HCT116 (cell line): ENCODE measurements around the gene TRERF1. TPM values are rescaled to one million over a fixed set of nuclear protein-coding genes. Genes with fewer than 3 reads are reported as not detected.

ENCODE experiments used
- ATAC-seq: fragments of 200-7000 bp; cut with Tn5 transposase; 2 replicates; pipeline ENCODE4 v1.9.1; 2020; ENCODE audit warnings: mild to moderate bottlenecking, moderate library complexity
- BruUV-seq: library from RNA; stranded (reverse); fragments of 400-500 nt; replicated peaks from 2 replicates; lab custom pipeline; 2021; lab: Mats Ljungman, UMichigan
- CTCF ChIA-PET: fragments of 300-600 bp; sonication (Branson Sonifier 250); formaldehyde crosslinking; loops from one replicate; lab custom pipeline; 2021; ENCODE audit warnings: antibody characterized with exemption; lab: Charles Lee
- POLR2A ChIA-PET: fragments of 300-600, 350-600 bp; sonication (Branson Sonifier 250); formaldehyde crosslinking; loops from one replicate; lab custom pipeline; 2021; ENCODE audit warnings: antibody characterized with exemption; lab: Charles Lee
- RAD21 ChIA-PET, 2 experiments: fragments of 300-600 bp; sonication (Branson Sonifier 250); formaldehyde crosslinking; loops; one replicate each; lab custom pipeline; 2023; ENCODE audit warnings: low total read pairs in 2 of 2; ENCODE audit not compliant: uncharacterized antibody in 2 of 2, unreplicated experiment in 2 of 2, low non-redundant PET in 1 of 2; lab: Charles Lee
- DNase-seq: peaks from one replicate; pipeline ENCODE4 v3.0.0-alpha.2; 2010; ENCODE audit warnings: low read depth, low spot score
- H2AFZ ChIP-seq: fragments of 200-600 bp; shearing (Covaris generic), sonication (generic); 2 replicates; pipeline ENCODE4 v1.6.1; 2017; ENCODE audit warnings: low read depth, mixed run types, mixed read lengths, antibody characterized with exemption, low read length; ENCODE audit not compliant: poor library complexity, severe bottlenecking
- H3K27ac ChIP-seq: 2 replicates; pipeline ENCODE4 v1.5.1; 2012; ENCODE audit warnings: low read depth, low read length
- H3K27me3 ChIP-seq: fragments of 200-600 bp; sonication (generic); 2 replicates; pipeline ENCODE4 v1.6.1; 2016; ENCODE audit warnings: mixed run types, low read length, mixed read lengths; ENCODE audit not compliant: insufficient read depth
- H3K36me3 ChIP-seq, 2 experiments: fragments of 200-500 bp in 1 of 2; fragments of 200-600 bp in 1 of 2; sonication (Bioruptor generic) in 1 of 2; sonication (generic) in 1 of 2; 2 replicates each; pipeline versions ENCODE4 v1.5.1 to v1.6.1; 2014 to 2016; ENCODE audit warnings: low read length in 2 of 2, inconsistent platforms in 1 of 2, mixed read lengths in 1 of 2, mixed run types in 1 of 2; ENCODE audit not compliant: insufficient read depth in 2 of 2, control insufficient read depth in 1 of 2
- H3K4me1 ChIP-seq, 2 experiments: fragments of 200-600 bp in 1 of 2; sonication (generic) in 1 of 2; 2 replicates each; pipeline versions ENCODE4 v1.5.1 to v1.6.1; 2012 to 2017; ENCODE audit warnings: low read length in 2 of 2, inconsistent platforms in 1 of 2, mild to moderate bottlenecking in 1 of 2, mixed read lengths in 1 of 2, mixed run types in 1 of 2, moderate library complexity in 1 of 2; ENCODE audit not compliant: insufficient read depth in 2 of 2, control insufficient read depth in 1 of 2
- H3K4me2 ChIP-seq: fragments of 200-600 bp; sonication (generic); 2 replicates; pipeline ENCODE4 v1.6.1; 2017; ENCODE audit warnings: mixed run types, low read length, mixed read lengths
- H3K4me3 ChIP-seq, 2 experiments: fragments of 200-600 bp in 1 of 2; sonication (generic) in 1 of 2; replicated peaks in 1 of 2; 2 replicates each; pipeline ENCODE4 v1.5.1; 2011 to 2016; ENCODE audit warnings: low read length in 2 of 2, control low read depth in 1 of 2, low read depth in 1 of 2, mild to moderate bottlenecking in 1 of 2, mixed read lengths in 1 of 2, mixed run types in 1 of 2
- H3K79me2 ChIP-seq: fragments of 200-600 bp; sonication (generic); 2 replicates; pipeline ENCODE4 v1.6.1; 2017; ENCODE audit warnings: mild to moderate bottlenecking, mixed run types, low read length, moderate library complexity, mixed read lengths; ENCODE audit not compliant: insufficient read depth
- H3K9ac ChIP-seq: fragments of 200-600 bp; sonication (generic); 2 replicates; pipeline ENCODE4 v1.6.1; 2016; ENCODE audit warnings: low read length, mixed read lengths
- H3K9me2 ChIP-seq: fragments of 200-600 bp; sonication (generic), shearing (Covaris generic); 2 replicates; pipeline ENCODE4 v1.6.1; 2017; ENCODE audit warnings: mixed run types, mild to moderate bottlenecking, moderate library complexity; ENCODE audit not compliant: insufficient read depth
- H3K9me3 ChIP-seq, 2 experiments: fragments of 200-500 bp in 1 of 2; fragments of 200-600 bp in 1 of 2; sonication (Bioruptor generic) in 1 of 2; sonication (generic) in 1 of 2; 2 replicates each; pipeline ENCODE4 v1.6.1; 2014 to 2017; ENCODE audit warnings: low read length in 2 of 2, mixed read lengths in 2 of 2, inconsistent platforms in 1 of 2, low read depth in 1 of 2, mild to moderate bottlenecking in 1 of 2, mixed run types in 1 of 2, moderate library complexity in 1 of 2; ENCODE audit not compliant: control insufficient read depth in 1 of 2, insufficient read depth in 1 of 2
- H4K20me1 ChIP-seq: fragments of 200-600 bp; sonication (generic), shearing (Covaris generic); 2 replicates; pipeline ENCODE4 v1.6.1; 2017; ENCODE audit warnings: mixed run types, mild to moderate bottlenecking, moderate library complexity; ENCODE audit not compliant: insufficient read depth
- FOSL1 ChIP-seq: IDR thresholded peaks from 2 replicates; pipeline ENCODE4 v1.6.1; 2012; ENCODE audit warnings: low read depth
- JUND ChIP-seq: IDR thresholded peaks from 2 replicates; pipeline ENCODE4 v1.6.1; 2012
- RAD21 ChIP-seq: IDR thresholded peaks from 2 replicates; pipeline ENCODE4 v1.6.1; 2012; ENCODE audit warnings: low read depth, mild to moderate bottlenecking
- SIN3A ChIP-seq: IDR thresholded peaks from 2 replicates; pipeline ENCODE4 v1.6.1; 2012; ENCODE audit warnings: low read depth
- SP1 ChIP-seq: IDR thresholded peaks from 2 replicates; pipeline ENCODE4 v1.6.1; 2012; ENCODE audit warnings: low read depth
- YY1 ChIP-seq: IDR thresholded peaks from 2 replicates; pipeline ENCODE4 v1.6.1; 2011; ENCODE audit warnings: low read length, low read depth, moderate library complexity, mild to moderate bottlenecking; ENCODE audit not compliant: insufficient replicate concordance; ENCODE audit errors: extremely low read depth
- ZFX ChIP-seq: fragments of 450-650 bp; IDR thresholded peaks from 2 replicates; pipeline ENCODE4 v1.6.1; 2017
- intact Hi-C: fragments of 100-400 bp; cut with micrococcal nuclease; formaldehyde crosslinking; loops from 2 replicates; pipeline ENCODE4 v1.10.0; 2022
- total RNA-seq: library from RNA; stranded (reverse); gene quantifications from one replicate; pipeline ENCODE4 v1.2.1, GENCODE V29; 2021; ENCODE audit not compliant: unreplicated experiment
- TF ChIP-seq, protein P1 (sequence below): IDR thresholded peaks from 2 replicates; pipeline ENCODE4 v1.6.1; 2011; ENCODE audit warnings: mild to moderate bottlenecking, low read length, moderate library complexity; ENCODE audit not compliant: insufficient replicate concordance; ENCODE audit errors: extremely low read depth
- TF ChIP-seq, protein P2 (sequence below): IDR thresholded peaks from 2 replicates; pipeline ENCODE4 v1.6.1; 2012

TRERF1 gene
- total RNA-seq, 1 experiment from 2014 or later: 12.4 TPM

DNA sequence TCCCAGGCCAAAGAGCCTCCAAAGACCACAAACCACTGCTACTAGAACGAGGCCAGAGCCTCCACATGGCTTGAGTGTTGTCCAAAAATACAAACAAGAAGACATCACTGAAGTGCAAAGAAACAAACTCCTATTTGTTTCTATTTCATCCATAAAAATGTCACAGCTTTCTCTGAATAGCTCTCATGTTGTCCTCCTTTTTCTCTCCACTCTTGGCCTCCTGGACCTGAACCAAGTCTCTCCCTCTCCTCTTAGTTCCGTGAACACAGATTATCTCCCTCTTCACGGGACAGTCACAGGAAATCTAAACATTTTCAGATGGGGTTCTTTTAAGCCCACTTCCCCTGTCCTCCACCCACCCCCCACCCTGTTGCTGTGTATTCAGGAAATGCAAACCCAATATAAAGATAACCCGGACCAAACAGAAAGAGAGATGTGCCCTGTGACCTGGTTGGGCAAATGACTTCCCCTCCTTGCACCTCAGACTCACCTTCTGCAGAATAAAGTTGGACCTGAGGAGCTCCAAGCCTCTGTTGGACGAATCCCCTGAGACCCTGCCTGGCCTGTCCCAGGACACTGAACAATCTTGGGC is 158.2 kb downstream of the TRERF1 start:
- DNase-seq: no peak
- TF ChIP-seq SP1 (no peak), ZFX (no peak), YY1 (no peak)
- TF ChIP-seq, protein P1, sequence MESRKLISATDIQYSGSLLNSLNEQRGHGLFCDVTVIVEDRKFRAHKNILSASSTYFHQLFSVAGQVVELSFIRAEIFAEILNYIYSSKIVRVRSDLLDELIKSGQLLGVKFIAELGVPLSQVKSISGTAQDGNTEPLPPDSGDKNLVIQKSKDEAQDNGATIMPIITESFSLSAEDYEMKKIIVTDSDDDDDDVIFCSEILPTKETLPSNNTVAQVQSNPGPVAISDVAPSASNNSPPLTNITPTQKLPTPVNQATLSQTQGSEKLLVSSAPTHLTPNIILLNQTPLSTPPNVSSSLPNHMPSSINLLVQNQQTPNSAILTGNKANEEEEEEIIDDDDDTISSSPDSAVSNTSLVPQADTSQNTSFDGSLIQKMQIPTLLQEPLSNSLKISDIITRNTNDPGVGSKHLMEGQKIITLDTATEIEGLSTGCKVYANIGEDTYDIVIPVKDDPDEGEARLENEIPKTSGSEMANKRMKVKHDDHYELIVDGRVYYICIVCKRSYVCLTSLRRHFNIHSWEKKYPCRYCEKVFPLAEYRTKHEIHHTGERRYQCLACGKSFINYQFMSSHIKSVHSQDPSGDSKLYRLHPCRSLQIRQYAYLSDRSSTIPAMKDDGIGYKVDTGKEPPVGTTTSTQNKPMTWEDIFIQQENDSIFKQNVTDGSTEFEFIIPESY: no peak
- TF ChIP-seq, all 23 proteins: peak for 0
- Histone ChIP-seq H2AFZ (no peak overlapping the region), H3K4me2 (peak overlapping the region; percentile 71; the same call in 1 of the 2 replicates), H3K4me1 (peaks cover 27 to 81% of the 10 kb centered on the region in 2 experiments), H3K9me3 (no peaks in the 10 kb centered on the region), H3K9ac (no peak overlapping the region), H3K27ac (no peak overlapping the region), H4K20me1 (no peaks in the 10 kb centered on the region), H3K9me2 (no peaks in the 10 kb centered on the region), H3K36me3 (no peaks in the 10 kb centered on the region), H3K4me3 (no peak overlapping the region), H3K79me2 (no peaks in the 10 kb centered on the region), H3K27me3 (no peaks in the 10 kb centered on the region)
- BruUV-seq: no TSS peak
- ChIA-PET CTCF (interaction anchor here (2.4 kb wide), 1 partner anchor 254 kb away, joined by 6 read pairs; no protein-coding TSS in a partner anchor), RAD21 (no interaction called here), POLR2A (interaction anchor here (1.4 kb wide), 1 partner anchor 33 kb away, joined by 3 read pairs; no protein-coding TSS in a partner anchor)
- intact Hi-C loops: no loop called here
- no peak for ATAC-seq

- BruUV-seq: no TSS peak
These were observed 159.6 kb downstream of the TRERF1 start for GRCh38 chr6:42292004-42292740.

More at GRCh38 chr6:42292004-42292740, 159.6 kb downstream of the TRERF1 start:
- H3K79me2 ChIP-seq: no peaks in the 10 kb centered on the region
- ChIA-PET RAD21 (no interaction called here), POLR2A (no interaction called here), CTCF (no interaction called here)
- peaks cover 27 to 80% of the 10 kb centered on the region in 2 experiments for H3K4me1 ChIP-seq
- peak overlapping the region; percentile 44 for H3K4me2 ChIP-seq
- no peaks in the 10 kb centered on the region for H3K9me2 ChIP-seq
- H3K27me3 ChIP-seq: no peaks in the 10 kb centered on the region
- H3K9ac ChIP-seq: no peak overlapping the region
- H3K9me3 ChIP-seq: no peaks in the 10 kb centered on the region
- intact Hi-C loops: no loop called here
- no peak overlapping the region for H3K27ac ChIP-seq
- TF ChIP-seq RAD21: peak; percentile 14; the same call in 1 of the 2 replicates
- peak; percentile 44; the same call in 1 of the 2 replicates for TF ChIP-seq JUND
- peak; percentile 58; the same call in 1 of the 2 replicates for TF ChIP-seq FOSL1
- TF ChIP-seq SIN3A: no peak
- peak; percentile 46 for TF ChIP-seq SP1
- TF ChIP-seq, protein P2, sequence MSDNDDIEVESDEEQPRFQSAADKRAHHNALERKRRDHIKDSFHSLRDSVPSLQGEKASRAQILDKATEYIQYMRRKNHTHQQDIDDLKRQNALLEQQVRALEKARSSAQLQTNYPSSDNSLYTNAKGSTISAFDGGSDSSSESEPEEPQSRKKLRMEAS: peak; percentile 38; the same call in 1 of the 2 replicates
- no peak overlapping the region for H2AFZ ChIP-seq
- no peaks in the 10 kb centered on the region for H3K36me3 ChIP-seq
- H4K20me1 ChIP-seq: no peaks in the 10 kb centered on the region
- H3K4me3 ChIP-seq: no peak overlapping the region
- DNase-seq (peak; percentile 55), ATAC-seq (no peak)
